CD4-positive, alpha-beta T cell treated with Interleukin-6 at 100 ng/mL for 8 hours (primary cell): Measurements from ENCODE around the gene NKAPL.
A peak's percentile ranks its signal among the peaks of the same experiment; 100 is the strongest.

Experiments
- DNase-seq: peaks from one replicate; pipeline ENCODE4 v3.0.0-alpha.2; 2020; ENCODE audit warnings: mixed read lengths, low spot score

Gene NKAPL

GRCh38 chr6:28245206-28245941 lies 13.7 kb upstream of the NKAPL start:
- no peak for DNase-seq

DNA sequence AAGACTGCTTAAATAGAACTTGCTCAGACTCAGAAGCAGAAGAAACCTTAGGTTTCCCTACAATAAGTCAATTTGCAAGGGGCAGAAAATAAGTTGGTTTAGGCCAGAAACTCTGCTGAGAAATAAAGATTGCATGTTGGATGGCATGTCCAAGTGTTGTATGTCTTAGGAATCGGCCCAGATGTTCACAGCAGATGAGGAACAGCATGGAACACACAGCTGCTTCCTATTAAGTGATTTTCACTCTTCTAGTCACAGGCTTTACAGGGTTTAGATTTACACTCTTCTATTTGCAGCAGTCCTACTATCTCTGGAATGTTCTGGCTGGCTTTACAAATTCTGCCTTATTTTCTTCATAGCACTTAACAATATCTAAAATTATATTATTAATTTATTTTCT lies 10.2 kb upstream of the NKAPL start:
- DNase-seq: no peak

- DNase-seq: no peak
Observed at GRCh38 chr6:28250747-28251146, 8.3 kb upstream of the NKAPL start.

- peak; percentile 19 for DNase-seq
Observed at GRCh38 chr6:28251661-28252008, 7.5 kb upstream of the NKAPL start.

- DNase-seq: peak; percentile 84
Observed at GRCh38 chr6:28252009-28252975, 6.8 kb upstream of the NKAPL start, which contains the start of gene ZKSCAN4. ZKSCAN4 (minus strand) TSS chr6:28252269; CDS start chr6:28251980, 289 bp downstream.

GRCh38 chr6:28254121-28254519 lies 5.0 kb upstream of the NKAPL start:
- no peak for DNase-seq

DNA sequence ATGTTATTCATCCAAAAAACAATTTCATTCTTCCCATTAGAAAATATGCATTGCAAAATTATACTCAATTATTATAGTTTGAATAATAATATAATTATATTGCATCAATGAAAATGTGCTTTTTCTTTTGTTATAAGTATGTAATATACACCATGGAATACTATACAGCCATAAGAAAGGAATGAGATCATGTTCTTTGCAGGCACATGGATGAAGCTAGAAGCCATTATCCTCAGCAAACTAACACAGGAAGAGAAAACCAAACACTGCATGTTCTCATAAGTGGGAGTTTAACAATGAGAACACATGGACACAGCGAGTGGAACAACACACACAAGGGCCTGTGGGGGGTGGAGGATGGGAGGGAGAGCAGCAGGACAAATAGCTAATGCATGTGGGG lies 2.1 kb upstream of the NKAPL start:
- no peak for DNase-seq

DNA sequence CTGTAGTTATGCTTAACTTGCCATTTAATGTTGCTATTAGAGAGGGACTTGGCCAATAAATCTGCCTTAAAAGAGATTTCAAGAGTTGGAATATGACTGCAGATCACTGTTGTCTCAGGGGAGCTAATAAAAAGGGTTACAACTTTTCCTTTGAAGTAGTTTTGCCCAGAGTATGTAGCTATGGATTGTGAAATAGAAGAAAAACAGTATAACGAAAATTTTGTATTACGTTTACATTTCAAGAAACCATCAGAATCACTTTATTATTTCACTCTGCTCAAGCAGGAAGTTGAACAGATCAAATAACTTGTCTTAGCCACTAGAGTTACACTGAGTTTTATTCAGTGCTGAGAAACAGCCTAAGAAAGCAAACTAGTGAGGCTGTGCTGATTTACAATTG lies 4.8 kb downstream of the NKAPL start:
- DNase-seq: no peak

DNA sequence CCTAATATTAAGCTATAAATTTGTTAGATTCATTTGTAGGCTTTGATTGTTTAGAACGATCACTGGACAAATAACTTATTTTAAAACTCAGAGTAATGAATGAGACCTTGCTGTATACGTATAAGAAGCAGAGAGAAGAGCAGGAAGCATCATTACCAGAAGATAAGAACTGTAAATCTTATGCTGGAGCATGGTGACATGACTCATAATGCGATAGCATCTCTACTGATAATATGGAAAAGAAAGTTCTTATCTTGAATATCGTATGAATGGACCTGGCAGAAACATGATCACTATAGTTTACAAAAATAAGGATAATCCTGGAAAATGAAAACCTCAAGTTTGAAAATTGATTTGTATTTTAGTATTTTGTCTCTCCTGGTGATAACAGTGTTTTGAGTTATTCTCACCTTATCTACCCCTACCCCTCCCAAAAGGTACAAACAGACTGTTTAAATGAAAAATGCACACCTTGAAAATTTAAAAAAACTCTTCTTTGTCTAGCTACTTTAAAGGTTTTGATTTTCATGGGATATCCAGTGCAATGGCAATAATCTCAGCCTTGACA lies 5.8 kb downstream of the NKAPL start:
- DNase-seq: no peak

GRCh38 chr6:28266563-28266961 lies 7.5 kb downstream of the NKAPL start:
- no peak for DNase-seq

DNA sequence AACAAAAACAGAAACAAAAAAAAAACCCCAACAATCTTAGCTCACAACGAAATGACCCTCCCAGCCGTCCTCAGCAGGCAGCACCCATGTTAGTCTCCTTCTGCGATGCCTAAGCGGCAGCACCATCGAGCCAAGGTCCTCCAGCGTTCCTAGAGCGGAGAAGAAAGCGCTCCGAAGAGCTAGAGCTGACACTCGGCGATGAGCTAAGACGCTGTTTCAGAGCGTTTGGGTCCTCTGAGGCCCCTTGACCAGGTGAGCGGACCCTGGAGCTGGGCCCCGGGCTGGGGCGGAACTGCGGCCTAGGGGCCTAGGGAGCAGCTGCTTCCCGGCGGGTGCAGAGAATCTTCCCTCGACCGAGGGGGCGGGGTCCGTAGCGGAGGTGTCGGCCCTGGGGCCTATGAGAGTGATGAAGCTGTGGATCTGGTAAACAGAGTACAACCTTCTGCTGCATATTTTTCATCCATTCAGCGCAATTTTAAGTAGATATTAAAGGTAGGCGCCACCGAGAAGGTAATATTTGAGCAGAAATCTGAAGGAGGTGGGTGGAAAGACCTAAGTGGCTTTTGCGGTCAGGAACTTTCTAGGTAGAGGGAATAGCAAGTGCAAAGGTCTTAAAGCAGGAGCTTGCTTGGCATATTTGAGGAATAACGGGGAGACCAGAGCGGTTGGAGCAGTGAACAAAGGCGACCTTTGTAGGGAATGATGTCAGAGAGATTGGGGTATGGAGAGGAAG lies 8.0 kb downstream of the NKAPL start, which contains the start of gene ZSCAN26:
Gene ZSCAN26, plus strand, starts transcription at position 182 of the 733 bp plus-strand sequence. CDS start 4,777 bp downstream, outside the sequence.
- peak; percentile 78 for DNase-seq

- no peak for DNase-seq
Observed at GRCh38 chr6:28267695-28268059, 8.6 kb downstream of the NKAPL start.

DNA sequence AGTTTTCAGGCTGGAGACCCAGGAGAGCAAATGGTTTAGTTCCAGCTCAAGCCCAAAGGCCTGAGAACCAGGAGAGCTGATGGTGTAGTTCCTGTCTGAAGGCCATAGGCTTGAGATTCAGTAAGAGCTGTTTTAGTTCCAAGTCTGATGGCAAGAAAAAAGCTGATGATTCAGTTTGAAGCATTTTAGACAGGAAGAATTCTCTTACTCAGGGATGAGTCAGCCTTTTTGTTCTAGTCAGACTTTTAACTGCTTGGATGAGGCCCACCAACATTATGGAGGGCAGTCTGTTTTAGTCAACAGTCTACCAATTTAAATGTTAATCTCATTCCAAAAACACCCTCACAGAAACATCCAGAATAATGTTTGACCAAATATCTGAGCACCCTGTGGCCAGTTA lies 10.4 kb downstream of the NKAPL start:
- no peak for DNase-seq

GRCh38 chr6:28274888-28275287 lies 15.8 kb downstream of the NKAPL start:
- DNase-seq: no peak

DNA sequence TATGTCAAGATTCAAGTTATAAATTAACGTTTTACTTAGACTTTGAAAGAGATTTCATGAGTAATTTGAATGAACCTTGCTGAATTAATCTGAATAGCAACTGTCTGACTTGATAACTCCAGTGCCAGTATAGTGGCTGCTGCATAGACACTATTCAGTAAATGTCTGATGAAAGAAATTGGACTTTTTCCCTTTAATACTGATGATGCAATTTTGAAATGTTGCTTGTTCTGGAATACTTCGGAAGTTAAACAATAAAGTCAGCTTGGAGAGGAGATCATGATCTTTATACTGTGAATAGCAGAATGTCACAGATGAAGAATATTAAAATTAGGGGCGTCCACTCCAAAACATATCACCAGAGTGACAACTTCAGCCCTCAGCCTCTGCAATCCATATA lies 18.6 kb downstream of the NKAPL start:
- DNase-seq: no peak

DNA sequence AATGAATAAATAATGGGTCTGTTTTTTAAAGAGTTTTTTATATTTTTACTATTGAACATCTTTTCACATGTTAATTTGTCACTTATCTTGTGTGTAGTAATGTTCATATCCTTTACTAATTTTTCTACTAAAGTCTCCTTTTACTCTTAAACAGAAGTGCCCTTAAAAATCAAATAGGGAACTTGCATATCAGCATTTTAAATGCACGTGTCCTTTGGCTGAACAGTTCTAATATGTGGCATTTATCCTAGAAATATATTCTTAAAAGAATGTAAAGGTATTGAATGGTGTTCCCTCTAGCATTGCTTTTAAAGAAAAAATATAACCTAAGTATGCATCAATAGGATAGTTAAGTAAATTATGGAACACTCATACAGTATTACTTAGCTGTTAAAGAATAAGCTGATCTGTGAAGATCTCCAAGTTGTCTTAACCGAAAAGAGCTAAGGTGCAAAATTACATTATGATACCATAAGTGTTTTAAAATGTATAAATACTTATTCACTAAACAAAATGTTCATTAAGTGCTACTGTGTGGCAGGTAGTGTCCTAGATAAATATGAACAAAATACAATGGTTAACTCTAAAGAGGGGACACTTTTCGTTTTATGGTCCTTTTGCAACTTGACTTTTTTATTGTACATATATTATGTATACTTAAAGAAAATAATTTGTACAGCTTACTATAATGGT lies 21.6 kb downstream of the NKAPL start:
- no peak for DNase-seq

DNA sequence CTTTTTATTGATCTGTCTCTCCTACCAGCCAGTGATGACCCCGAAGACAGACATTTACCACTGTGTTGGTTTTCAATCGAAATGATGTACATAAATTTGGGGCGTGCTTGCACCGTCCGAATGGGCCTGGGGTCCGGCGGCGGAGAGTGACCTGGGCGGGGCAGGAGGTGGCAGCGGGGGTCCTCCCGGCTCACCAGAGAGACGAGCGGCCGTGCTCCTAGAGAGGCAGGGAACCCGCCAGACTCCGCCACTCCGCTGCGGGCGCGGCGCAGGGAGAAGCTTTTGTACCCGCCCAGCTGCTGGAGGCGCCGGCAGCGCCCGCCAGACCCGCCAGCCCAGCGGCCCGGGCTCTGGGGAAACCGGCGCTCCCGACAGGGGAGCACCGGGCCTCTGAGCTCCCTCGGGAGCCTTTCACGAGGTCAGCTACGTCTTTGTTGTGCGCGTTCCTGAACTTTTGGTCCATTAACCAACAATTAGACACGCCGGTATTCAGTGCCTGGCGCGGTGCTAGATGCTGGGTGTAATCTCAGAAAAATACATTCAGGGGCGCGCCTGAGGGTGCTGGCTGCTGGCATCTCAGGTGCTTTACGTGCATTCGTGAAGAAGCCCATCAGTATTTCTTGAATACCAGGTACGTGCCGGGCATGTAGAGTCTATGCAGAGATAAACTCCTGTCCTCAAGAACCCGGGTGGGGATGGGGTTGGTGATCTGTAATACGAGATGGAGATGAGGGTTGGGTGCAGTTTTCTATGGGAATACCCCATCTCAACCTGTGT lies 22.4 kb downstream of the NKAPL start, which contains the start of gene PGBD1:
Gene PGBD1, plus strand, starts transcription at position 285 of the 777 bp plus-strand sequence. CDS start 2,242 bp downstream, outside the sequence.
- peak; percentile 12 for DNase-seq

GRCh38 chr6:28282926-28283325 lies 23.8 kb downstream of the NKAPL start:
- DNase-seq: no peak

DNA sequence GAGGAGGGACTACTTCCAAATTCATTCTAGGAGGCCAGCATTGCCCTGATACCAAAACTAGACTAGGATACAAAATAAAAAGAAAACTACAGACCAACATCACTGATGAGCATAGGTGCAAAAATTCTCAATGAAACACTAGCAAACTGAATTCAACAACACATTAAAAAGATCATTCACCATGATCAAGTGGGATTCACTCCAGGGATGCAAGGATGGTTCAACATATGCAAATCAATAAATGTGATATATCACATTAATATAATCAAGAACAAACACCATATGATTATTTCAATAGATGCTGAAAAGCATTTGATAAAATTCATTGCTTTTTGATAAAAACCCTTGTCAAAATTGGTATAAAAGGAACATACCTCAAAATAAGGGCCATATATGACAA lies 32.5 kb downstream of the NKAPL start:
- DNase-seq: no peak

DNA sequence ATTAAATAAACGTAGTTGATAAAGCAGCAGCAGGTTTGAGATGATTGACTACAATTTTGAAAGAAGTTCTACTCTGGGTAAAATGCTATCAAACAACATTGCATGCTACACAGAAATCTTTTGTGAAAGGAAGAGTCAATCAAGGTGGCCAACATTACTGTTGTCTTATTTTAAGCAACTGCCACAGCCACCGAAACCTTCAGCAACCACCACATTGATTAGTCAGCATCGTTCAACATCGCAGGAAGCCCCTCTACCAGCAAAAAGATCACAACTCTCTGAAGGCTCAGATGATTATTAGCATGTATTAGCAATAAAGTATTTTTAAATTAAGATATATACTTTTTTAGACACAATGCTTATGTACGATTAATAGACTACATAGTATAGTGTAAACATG lies 36.2 kb downstream of the NKAPL start:
- DNase-seq: no peak
